NCI-H226 (cell line): ENCODE measurements around the gene ACSF2.

Source experiments
- DNase-seq: peaks from one replicate; pipeline ENCODE4 v3.0.0-alpha.2; 2015

ACSF2 gene

DNA sequence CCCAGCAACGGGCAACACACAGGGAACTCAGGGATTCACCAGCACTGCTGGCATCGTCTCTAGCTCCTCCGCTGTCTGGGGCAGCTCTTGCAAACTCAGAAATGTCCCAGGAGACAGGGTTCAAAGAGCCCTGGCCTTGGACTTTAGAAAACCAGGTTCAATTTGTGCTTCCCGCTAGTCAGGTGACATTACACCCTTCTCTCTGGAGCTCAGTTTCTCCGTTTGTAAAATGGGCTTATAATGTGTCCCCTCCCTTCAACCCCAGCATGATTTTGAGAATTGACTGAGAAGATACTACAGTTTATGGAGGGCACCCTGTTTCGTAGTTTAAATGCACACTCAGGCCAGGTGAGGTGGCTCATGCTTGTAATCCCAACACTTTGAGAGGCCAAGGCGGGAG is 80.3 kb downstream of the ACSF2 start:
- no peak for DNase-seq

DNA sequence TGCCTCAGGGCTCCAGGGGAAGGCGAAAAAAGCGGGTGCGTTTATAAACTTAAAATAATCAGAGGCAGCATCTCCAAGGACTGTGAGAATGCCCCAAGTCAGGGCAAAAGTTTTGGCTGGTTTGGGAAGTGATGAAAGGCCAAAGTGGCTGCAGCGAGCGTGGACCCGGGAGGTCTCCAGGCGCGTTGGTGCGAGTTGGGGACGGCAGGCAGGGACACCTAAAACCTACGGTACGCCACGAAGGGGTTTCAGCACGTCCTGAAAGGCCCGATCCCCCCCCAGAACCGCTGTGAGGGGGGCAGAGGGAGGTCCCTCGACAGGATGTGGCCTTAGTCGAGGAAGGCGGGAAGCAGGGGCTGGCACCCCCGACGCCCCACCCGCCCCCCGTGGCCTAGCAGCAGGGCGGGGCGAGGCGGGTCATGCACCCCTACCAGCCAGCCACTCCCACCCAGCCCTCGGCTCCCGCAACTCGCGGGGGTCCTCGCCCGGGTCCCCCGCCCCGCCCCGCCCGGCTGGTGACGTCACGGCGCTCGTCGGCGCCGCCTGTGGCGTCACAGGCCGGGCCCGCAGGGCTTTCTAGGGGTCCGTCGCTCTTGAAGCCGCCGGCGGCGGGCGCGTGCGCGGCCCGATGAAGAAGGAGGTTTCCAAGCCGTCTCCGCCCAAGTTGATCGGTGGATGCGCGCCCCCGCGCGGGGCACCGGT is 82.0 kb downstream of the ACSF2 start, which contains the start of gene MYCBPAP:
MYCBPAP (plus strand) TSS at position 569 of the 702 bp plus-strand sequence. CDS start 236 bp downstream, outside the sequence.
- no peak for DNase-seq

DNA sequence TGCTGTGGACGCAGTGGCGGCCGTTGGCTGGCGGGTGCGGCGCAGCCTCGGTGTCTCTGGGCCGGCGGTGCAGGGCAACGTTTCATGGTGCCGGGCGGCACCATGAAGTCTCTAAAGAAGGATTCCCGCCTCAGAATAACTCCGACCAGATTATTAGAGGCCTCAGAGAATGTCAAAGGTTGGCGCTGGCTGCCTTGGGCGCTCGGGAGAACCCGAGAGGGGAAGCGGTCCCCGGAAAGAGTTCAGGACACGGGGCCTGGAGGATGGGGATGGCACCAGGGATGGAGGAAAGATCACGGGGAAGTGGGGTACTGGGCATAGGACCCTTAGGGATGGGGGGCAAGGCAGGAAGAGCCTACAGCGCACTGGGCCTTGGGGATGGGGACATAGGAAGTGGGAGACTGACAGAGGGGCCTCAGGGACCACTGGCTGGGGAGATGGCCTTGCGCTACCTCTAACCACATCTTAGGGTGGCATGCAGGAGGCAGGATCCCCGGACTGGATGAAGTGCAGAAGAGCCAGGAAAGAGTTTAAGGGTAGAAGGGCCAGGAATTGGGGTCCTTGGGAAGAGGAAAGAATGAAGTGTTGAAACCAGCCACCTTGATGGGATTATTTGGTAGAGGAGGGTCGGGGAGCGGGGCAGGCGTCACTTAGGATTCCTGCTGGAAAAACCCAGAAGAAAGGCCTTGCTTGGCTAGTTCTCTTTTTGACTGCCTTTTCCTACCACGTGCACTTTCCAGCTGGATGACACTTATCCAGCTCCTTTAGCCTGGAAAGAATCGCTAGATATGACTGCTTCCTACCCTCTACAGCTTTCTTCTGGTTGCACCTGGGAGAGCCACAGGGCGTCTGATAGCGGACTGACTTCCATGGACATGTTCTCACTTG is 82.8 kb downstream of the ACSF2 start:
- DNase-seq = no peak

DNA sequence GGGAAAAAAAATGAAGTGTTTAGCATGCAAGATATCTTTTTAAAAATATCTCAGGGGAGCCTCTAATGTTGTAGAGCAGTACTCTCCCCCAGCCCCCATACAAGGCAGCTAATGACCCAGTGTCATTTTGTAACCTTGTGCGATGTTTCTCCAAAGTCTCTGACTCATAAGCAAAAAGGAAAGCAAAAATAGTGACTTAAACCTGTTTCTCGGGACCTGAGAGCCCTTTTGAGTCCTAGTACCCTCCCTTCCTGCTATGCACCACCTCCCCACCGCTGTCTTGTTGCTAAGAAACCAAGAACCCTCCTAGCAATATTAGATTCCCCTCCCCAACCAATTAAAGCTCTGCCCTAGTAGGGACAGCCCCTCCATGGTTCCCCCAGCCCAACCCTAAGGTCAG is 85.0 kb downstream of the ACSF2 start:
- no peak for DNase-seq

DNA sequence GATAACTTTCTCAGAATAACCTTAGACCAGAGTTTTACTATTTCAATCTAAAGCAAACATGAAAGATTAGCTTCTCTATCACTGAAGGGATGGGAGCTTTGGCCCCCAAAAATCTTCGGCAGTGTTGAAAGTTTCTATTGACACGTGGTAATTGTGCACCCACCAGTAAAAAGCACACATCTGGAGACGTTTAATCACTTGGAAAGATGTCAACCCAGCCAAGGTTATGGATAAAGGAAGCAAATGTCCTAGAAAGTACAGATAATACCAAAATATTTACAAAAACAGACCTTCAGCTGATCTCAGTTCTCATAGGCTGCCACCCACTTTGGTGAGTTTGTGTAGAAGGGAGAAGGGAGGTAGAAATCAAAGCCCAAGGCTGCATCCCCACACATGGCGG is 87.5 kb downstream of the ACSF2 start:
- no peak for DNase-seq

DNA sequence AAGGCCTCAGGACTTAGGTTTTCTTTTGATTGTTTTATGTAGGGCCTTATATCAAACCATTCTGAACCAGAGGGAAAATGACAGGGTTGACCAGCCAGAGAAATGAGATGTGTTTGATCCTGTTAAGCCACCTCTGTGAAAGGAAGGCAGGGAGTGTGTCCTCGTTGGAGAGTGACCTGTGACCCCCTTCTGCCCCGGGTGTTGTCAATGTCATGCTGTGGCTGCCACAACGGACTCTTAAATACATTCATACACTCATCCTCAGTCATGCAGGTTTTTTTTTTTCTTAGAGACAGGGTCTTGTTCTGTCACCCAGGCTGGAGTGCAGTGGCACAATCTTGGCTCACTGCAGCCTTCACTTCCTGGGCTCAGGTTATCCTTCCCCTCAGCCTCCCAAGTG is 88.4 kb downstream of the ACSF2 start:
- no peak for DNase-seq

DNA sequence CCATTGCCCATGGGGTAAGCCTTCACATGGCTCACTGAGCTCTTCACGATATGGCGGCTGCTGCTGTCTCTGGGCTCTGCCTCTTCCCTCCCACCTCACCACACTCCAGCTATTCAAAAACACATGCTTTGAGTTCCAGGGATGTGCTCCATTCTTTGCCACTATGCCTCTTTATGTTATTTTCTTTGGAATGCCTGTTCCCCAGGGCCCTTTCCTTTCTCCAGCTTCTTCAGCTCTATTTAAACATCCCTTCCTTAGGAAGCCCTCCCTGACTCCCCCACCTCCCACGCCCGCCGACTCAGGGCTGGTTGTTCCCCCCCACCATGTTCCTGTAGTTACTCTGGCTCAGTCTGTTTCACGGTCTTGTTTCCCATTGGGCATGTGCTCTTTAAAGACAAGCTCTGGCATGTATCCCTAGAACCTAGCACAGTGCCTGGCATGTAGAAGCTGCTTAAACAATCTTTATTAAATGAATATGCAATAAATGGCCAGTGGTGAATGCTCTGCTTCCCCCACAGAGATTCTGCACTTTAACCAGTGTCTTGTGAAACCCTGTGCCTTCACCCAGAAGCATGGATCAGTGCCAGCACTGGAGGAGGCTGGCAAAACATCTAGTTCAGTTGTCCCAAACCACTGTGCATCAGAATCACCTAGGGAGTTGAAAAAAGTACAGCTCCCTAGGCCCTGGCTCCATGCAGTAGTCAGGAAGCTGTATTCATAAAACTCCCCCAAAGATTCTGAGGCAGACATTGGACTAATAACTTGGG is 89.1 kb downstream of the ACSF2 start:
- peak; percentile 61 for DNase-seq

DNA sequence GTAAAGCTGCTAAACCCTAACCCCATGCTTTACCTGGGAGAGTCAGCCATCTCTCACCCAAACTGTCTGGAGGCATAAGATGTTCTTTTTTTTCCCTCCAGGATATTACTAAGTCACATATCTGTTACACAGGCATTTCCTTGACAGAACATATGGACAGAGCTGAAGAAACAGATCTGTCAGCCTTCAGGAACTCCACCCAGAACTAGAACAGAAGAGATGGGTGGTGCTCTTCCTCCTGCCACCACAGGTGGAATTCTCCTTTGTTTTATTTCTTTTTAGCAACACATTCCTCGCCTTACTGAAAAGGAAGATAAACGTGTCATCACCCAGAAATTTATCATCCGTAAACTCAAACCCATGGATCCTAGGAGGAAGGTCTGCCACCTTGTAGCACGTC is 91.0 kb downstream of the ACSF2 start:
- DNase-seq = no peak

DNA sequence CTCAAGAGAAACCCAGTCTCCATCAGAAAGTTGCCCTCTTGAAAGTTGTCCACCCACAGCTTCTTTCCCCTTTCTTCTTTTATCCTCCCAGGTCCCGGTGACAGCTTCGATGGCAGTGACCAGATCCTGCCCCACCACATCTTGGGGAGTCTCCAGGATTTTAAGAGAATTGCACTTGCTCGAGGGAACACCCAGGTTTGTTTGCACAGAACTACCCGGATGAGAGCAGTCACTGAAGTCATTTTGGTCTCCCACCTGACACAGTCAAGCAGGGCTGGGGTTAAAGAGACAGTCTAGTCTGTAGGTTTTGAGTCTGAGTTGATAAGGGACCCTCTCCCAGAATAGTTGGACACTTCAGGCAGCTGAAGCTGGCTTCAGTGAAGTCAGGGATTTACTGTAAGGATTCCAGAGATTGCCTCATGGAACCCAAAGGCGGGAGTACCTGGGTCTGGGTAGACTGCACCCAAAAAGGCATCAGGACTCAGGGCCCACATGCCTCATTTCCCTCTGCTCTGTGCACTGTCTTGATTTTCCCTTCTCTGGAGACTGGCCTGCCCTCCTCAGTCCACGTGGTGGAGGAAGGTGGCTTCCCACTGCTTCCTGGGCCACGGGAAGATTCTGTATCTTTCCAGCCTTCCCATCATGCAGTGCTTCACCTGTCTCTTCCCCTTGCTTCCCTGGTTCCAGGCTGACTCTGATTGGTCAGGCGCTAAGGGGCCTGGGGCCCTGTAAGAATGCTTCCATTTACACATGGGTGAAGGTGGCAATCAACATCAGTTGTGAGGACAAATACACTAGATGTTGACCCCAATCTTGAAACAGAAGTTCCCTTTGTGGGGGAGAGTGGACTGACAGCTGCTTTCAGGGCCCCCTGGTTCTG is 91.7 kb downstream of the ACSF2 start:
- no peak for DNase-seq

DNA sequence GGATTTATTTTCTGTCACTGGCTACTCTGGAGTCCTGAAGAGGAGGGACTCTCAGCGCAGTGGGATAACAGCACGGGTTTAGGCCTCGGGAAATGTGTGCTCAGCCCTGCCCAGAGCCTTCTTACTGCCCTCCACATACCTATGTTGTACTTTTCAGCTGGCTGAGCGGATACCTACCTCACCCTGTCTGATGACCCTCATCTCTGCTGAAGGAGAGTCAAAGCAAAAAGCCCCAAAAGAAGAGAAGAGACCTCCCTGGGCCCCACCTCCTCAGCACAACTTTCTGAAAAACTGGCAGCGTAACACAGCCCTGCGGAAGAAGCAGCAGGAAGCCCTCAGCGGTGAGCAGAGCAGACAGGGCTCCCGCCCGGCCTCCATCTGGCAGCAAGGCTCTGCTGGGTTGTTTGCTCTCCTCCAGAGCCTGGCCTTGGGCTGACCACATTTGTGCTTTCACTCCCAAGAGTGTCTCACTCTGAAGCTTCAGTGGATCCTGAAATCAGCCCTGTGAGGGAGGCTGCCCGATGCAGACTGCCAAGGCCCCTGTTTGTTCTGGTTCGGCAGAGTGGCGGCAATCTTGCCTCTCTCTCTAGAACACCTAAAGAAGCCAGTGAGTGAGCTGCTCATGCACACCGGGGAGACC is 92.5 kb downstream of the ACSF2 start:
- no peak for DNase-seq

DNA sequence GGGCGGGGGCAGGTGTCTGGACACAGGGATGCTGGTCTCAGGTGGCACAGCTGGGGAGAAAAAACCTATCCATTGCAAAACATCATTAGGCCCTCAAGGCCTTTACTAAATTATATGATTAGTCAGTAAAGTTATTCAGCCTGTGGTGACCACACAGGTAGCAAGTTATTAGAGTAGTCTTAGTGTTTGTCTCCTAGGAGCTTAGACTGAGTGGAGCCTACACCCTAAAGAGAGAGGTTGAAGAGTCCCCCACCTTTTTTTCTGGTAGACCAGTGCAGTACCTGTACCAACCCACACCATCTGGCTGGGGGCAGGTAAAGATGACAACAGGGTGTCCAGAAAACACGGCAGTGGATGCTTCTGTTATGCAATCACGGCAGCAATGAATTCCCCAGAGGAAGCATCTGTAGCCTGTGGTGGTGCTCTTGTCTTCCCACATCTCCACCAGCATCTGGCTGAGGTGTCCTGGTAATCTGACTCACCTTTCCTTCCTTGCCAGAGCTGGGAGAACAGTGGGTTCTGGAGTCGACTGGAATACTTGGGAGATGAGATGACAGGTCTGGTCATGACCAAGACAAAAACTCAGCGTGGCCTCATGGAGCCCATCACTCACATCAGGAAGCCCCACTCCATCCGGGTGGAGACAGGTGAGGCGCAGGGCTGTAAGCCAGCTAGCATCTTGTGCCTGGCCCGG is 93.3 kb downstream of the ACSF2 start:
- peak; percentile 50 for DNase-seq

DNA sequence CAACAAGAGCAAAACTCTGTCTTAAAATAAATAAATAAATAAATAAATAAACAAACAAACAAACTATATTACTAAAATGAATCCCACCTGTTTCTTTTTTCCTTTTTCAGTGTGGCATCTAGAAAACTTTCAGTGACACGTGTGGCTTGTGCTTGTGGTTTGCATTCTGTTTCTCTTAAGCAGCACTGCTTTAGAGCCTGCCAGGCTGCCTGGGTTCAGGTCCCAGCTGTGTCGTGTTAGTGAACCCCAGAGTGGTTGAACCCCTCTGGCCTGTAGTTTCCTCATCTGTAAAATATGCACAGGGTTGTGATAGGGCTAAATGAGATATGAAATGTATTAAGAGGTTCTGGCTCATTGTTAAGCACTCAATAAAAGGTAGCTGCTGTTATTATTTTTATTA is 94.5 kb downstream of the ACSF2 start:
- no peak for DNase-seq

DNA sequence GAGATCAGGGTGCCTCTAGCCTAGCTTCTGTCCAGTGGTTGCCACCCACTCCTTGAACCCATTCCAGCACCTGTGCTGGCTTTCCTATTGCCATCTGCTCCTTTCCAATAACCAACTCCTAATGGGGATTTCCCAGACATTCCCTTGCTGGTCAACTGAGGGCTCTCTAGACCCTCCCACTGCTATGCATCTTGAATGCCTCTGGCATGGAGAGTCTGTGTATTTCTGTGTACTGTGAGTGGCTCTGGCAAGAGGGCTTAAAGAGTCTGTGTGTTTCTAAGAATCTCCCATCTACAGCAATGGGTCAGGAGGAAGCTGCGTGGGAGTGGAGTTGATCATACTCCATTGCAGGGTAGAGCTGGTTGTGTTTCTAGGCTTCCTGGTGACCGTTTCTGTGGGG is 95.5 kb downstream of the ACSF2 start:
- no peak for DNase-seq

DNA sequence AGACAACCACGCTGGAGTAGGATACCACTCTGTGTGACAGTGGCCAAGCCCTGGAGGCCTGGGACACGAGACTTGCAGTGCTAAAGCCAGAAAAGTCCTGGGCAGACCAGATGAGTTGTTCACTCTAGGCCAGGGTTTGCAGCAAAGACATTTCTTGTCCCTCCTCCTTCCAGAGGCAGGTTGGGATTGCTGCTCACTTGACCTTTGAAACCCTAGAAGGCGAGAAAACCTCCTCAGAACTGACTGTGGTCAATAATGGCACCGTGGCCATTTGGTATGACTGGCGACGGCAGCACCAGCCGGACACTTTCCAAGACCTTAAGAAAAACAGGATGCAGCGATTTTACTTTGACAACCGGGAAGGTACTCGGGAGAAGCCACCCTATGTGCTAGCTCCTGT is 96.7 kb downstream of the ACSF2 start:
- no peak for DNase-seq

DNA sequence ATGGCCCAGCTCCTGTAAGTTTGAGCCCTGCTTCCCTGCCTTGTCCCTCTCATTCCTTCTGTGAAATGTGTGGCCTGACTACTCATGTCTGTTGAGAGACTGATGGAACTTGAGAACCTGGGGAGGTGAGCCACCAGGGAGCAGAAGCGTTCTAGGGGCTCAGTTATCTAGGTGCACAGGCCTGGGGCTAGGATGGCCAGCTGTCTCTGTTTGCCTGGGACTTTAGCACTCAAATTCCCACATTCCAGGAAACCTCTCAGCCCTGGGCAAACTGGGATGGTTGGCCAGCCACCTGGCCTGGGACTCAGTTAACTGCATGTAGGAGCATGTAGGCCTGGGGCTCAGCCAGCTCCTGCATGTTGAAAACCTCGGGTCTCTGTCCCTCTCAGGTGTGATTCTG is 97.2 kb downstream of the ACSF2 start:
- no peak for DNase-seq
